ENCODE measurements around the gene SLC25A5. TPM values are rescaled to one million over a fixed set of nuclear protein-coding genes. Genes with fewer than 3 reads are reported as not detected.
"Not testable (repeated sequence)": the region's sequence is repeated elsewhere in the genome, so short reads cannot be mapped to it uniquely, and the experiment has no call there.

Gene SLC25A5
- total RNA-seq, 1 experiment from 2014 or later: 641 TPM

DNA sequence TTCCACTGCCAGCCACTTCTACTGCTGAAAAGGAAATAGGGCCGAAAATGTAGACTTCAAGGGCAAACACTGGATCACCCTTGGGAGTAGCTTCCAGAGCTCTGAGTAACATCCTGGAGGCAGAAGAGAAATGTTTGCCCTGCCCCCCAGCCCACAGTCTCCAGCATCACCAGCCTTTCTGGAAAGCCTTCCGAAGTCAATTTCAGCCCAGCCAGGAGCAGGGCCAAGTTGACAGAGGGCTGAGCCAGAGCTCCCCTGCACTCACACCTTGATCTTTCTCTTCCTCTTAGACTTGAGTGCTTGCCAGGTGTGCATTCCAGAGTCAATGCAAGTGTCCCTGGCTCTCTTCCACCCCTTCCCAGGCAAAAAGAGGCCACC, 35.2 kb downstream of the SLC25A5 start:
- peak; percentile 68 for ATAC-seq

DNA sequence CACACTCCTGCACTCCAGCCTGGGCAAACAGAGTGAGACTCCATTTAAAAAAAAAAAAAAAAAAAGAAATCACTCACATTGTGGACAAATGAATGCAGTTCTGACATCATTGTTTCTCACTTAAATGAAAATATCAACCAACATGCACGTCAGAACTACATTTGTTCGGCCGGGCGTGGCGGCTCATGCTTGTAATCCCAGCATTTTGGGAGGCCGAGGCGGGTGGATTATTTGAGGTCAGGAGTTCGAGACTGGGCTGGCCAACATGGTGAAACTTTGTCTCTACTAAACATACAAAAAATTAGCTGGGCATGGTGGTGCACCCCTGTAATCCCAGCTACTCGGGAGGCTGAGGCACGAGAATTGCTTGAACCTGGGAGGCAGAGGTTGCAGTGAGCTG, 36.9 kb downstream of the SLC25A5 start:
- H3K4me2 ChIP-seq (ENCODE audit: low read length); H3K27ac ChIP-seq (ENCODE audit: low read depth, low read length); intact Hi-C loops (cut with micrococcal nuclease); H3K79me2 ChIP-seq (ENCODE audit: insufficient read depth, low read length); H3K27me3 ChIP-seq (ENCODE audit: insufficient read depth, low read length); H4K20me1 ChIP-seq (ENCODE audit: insufficient read depth); POLR2A ChIA-PET; DNase-seq (ENCODE audit: low read depth, low spot score); H3K9me3 ChIP-seq (ENCODE audit: control insufficient read depth in 1 of 2, insufficient read depth in 1 of 2, low read depth in 1 of 2, low read length in 2 of 2); H2AFZ ChIP-seq (ENCODE audit: low read depth, low read length, poor library complexity, severe bottlenecking); H3K9ac ChIP-seq (ENCODE audit: low read length); BruUV-seq (replicated peaks); H3K9me2 ChIP-seq (ENCODE audit: insufficient read depth); H3K4me3 ChIP-seq (replicated peaks in 1 of 2; ENCODE audit: low read depth in 1 of 2, low read length in 2 of 2); H3K36me3 ChIP-seq (ENCODE audit: control insufficient read depth in 1 of 2, insufficient read depth in 2 of 2, low read length in 2 of 2); RAD21 ChIA-PET (ENCODE audit: low non-redundant PET in 1 of 2, low total read pairs in 2 of 2, uncharacterized antibody in 2 of 2, unreplicated experiment in 2 of 2); ATAC-seq: not testable (repeated sequence)
- H3K4me1 ChIP-seq (ENCODE audit: control insufficient read depth in 1 of 2, insufficient read depth in 2 of 2, low read length in 2 of 2): peaks cover 18 to 41% of the 10 kb centered on the region in 2 experiments
- CTCF ChIA-PET: interaction anchor here (1.2 kb wide), 1 partner anchor 23 kb away, joined by 3 read pairs; no protein-coding TSS in a partner anchor

More for the DNA sequence above, 35.2 kb downstream of the SLC25A5 start:
- Histone ChIP-seq H3K79me2 (ENCODE audit: insufficient read depth, low read length) (no peaks in the 10 kb centered on the region), H3K4me3 (replicated peaks in 1 of 2; ENCODE audit: low read depth in 1 of 2, low read length in 2 of 2) (peak overlapping the region in 1 of 2 experiments; percentile 18; a peak in 1 of 4 replicates), H3K9me3 (ENCODE audit: control insufficient read depth in 1 of 2, insufficient read depth in 1 of 2, low read depth in 1 of 2, low read length in 2 of 2) (no peaks in the 10 kb centered on the region), H3K4me1 (ENCODE audit: control insufficient read depth in 1 of 2, insufficient read depth in 2 of 2, low read length in 2 of 2) (peaks cover 18 to 41% of the 10 kb centered on the region in 2 experiments), H3K4me2 (ENCODE audit: low read length) (peak overlapping the region; percentile 72), H3K36me3 (ENCODE audit: control insufficient read depth in 1 of 2, insufficient read depth in 2 of 2, low read length in 2 of 2) (no peaks in the 10 kb centered on the region), H3K9me2 (ENCODE audit: insufficient read depth) (no peaks in the 10 kb centered on the region), H3K9ac (ENCODE audit: low read length) (peak overlapping the region; percentile 47), H3K27me3 (ENCODE audit: insufficient read depth, low read length) (no peaks in the 10 kb centered on the region), H2AFZ (ENCODE audit: low read depth, low read length, poor library complexity, severe bottlenecking) (no peak overlapping the region), H4K20me1 (ENCODE audit: insufficient read depth) (no peaks in the 10 kb centered on the region), H3K27ac (ENCODE audit: low read depth, low read length) (peak overlapping the region; percentile 79)
- RAD21 ChIA-PET (ENCODE audit: low non-redundant PET in 1 of 2, low total read pairs in 2 of 2, uncharacterized antibody in 2 of 2, unreplicated experiment in 2 of 2): interaction anchor here (0.9 to 1.7 kb wide), 3 partner anchors 9 to 10 kb away, joined by 3 to 6 read pairs (median 3); no protein-coding TSS in a partner anchor
- no peak for DNase-seq (ENCODE audit: low read depth, low spot score)
- no peak for TF ChIP-seq ZFX (IDR thresholded peaks at IDR 0.05)
- TF ChIP-seq SP1 (IDR thresholded peaks at IDR 0.05; ENCODE audit: low read depth): no peak
- peak; percentile 33 for TF ChIP-seq TCF7L2 (IDR thresholded peaks at IDR 0.05; ENCODE audit: borderline replicate concordance, extremely low read depth, insufficient read depth, insufficient read length)
- no peak for TF ChIP-seq RAD21 (IDR thresholded peaks at IDR 0.05; ENCODE audit: low read depth)
- TF ChIP-seq EZH2phosphoT487 (IDR thresholded peaks at IDR 0.05; ENCODE audit: borderline replicate concordance): no peak
- TF ChIP-seq SRF (IDR thresholded peaks at IDR 0.05; ENCODE audit: low read depth): no peak
- TF ChIP-seq, protein P1, sequence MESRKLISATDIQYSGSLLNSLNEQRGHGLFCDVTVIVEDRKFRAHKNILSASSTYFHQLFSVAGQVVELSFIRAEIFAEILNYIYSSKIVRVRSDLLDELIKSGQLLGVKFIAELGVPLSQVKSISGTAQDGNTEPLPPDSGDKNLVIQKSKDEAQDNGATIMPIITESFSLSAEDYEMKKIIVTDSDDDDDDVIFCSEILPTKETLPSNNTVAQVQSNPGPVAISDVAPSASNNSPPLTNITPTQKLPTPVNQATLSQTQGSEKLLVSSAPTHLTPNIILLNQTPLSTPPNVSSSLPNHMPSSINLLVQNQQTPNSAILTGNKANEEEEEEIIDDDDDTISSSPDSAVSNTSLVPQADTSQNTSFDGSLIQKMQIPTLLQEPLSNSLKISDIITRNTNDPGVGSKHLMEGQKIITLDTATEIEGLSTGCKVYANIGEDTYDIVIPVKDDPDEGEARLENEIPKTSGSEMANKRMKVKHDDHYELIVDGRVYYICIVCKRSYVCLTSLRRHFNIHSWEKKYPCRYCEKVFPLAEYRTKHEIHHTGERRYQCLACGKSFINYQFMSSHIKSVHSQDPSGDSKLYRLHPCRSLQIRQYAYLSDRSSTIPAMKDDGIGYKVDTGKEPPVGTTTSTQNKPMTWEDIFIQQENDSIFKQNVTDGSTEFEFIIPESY (IDR thresholded peaks at IDR 0.05; ENCODE audit: extremely low read depth, insufficient replicate concordance, low read length): no peak
- POLR2A ChIA-PET: interaction anchor here (0.6 to 1.5 kb wide), 3 partner anchors 9 to 255 kb away, joined by 5 to 6 read pairs (median 5); partner anchors contain the start of gene SOWAHD
- intact Hi-C loops (cut with micrococcal nuclease): no loop called here
- BruUV-seq (replicated peaks): no TSS peak
- CTCF ChIA-PET: interaction anchor here (1.0 to 1.8 kb wide), 2 partner anchors 9 to 10 kb away, joined by 3 to 15 read pairs; no protein-coding TSS in a partner anchor
